HG02678 (cell line): Measurements from ENCODE around the gene METRNL.

ENCODE experiments used
- ATAC-seq: cut with Tn5 transposase; IDR thresholded peaks from one replicate; pipeline ENCODE4 v1.9.1; 2021; ENCODE audit warnings: mild to moderate bottlenecking, moderate library complexity; ENCODE audit not compliant: unreplicated experiment

METRNL gene

GRCh38 chr17:83078378-83079351, 744 bp upstream of the METRNL start:
- ATAC-seq = peak; percentile 16

DNA sequence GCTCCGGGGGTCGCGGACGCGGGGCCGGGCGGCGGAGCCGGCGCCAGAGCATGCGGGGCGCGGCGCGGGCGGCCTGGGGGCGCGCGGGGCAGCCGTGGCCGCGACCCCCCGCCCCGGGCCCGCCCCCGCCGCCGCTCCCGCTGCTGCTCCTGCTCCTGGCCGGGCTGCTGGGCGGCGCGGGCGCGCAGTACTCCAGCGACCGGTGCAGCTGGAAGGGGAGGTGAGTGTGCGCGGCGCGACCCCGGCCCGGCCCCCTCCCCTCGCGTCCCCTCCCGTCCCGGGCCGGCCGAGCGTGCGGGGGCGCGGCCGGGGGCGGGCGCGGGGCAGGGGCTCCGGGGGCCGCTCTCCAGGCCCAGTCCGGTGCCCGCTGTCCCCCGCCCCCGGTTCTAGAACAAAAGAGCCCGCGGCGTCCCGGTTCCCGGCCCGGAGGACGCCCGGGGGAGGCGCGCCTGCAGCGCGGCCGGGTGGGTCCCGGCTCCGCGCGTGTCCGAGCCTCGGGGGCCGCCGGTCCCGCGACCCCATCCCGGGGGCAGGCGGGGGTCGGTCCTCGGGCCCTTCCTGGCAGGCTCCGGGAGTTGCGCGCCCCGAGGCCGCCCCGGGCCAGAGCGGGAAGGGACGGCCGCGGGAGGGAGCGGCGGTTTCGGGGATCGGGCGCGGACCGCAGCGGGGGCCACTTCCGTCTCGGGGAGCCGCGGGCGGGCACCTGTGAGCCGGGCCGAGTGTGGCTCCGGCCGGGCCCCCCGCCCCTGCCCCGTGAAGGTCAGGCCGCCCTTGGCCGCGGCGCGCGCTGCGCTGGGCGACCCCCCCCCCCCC, 563 bp downstream of the METRNL start:
- no peak for ATAC-seq

GRCh38 chr17:83080579-83080857, 1.1 kb downstream of the METRNL start:
- no peak for ATAC-seq

DNA sequence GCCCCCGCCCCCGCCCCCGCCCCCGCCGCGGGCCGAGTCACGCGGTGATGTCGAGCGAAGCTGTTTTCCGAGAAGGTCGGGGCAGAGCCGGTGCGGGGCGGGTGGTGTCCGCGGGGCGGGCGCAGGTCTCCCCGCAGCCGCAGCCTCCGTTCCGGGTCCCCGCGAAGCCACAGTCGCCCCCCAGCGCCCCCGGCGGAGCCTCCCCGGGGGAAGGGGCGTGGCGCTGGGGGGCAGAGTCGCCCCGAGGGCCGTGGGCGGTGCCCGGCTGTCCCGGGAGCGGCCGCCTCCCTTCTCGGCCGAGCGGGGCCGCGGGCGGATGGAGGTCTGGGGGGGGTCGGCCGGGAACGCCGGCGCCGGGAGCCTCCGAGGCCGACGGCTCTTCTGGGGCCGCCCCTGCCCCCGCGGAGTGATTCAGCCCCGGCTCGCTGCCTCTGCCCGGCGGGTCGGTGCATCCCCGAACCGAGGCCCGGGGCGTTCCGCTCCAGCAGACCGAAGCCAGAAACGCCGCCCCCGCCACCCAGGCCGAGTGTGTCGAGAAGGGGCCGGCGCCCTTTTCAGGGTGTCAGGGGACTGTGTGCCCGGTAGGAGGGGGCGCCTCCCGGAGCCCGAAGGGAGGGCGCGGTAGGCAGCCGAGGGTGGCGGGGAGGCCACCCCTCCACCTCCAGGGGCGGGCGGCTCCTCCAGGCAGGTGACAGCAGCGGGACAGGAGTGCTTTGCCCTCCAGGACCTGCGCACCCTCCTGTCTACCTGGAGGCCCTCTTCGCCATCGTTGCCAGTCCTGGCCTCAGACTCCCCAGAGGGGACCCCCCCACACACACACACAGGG, 1.7 kb downstream of the METRNL start:
- ATAC-seq = no peak

GRCh38 chr17:83081684-83082201, 2.3 kb downstream of the METRNL start:
- ATAC-seq = no peak

GRCh38 chr17:83082424-83082823, 3.0 kb downstream of the METRNL start:
- no peak for ATAC-seq

DNA sequence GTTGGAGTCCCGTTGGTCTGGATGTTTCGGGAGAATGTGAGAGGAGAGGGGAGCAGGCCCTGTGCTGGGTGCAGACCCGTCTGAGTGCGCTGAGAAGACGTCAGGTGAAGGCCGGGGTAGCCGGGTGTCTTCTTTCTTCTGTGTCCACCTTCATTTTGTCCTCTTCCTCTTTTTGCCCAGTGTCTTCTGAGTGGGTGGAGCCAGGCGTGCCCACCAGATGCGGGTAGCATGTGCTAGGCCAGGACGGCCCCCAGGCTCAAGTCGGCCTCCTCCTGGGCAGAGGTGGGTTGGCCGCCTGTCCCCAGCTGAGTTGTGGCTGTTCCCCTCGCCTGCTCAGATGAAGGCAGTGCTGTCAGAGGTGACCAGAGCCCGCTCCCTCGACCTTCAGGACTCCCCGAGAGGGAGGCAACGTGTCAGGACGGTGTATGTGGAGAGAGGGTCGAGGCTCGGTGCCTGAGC, 3.5 kb downstream of the METRNL start:
- no peak for ATAC-seq

DNA sequence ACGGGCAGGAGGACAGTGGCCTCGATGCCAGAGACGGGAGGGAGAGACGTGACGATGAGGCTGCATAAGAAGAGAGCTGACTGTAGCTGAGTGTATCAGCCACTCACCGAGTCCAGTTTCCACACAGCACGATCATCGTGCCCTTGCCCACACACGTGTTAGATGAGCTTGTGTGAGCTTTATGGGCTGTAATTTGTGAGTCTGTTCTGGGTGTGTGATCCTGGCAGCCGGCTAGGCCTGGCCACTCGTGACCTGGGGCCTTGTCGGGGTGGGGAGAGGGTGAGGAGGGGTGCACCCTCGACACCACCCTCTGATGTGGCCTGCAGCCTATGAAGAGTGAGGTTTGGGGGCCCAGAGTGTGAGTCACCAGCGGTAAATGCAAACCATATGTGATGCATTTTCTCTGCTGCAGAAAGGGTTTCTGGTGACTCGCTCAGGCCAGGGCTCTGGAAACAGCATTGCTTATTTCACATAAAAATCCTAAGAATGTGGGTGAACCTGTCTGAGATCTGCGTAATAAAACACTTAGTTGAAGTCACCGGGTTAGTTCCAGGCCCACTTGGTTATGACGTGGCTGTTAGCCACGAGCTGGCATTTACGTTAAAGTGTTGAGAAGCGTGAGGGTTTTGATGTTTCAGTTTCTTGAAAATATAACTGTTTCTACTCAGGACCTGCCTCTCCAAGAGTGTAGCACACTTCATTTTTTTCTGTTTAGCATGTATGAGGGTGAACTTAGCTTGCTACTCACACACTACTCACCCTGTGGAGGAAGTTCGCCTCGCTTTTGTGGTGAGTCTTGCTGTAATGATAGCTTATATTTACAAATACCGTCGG, 4.2 kb downstream of the METRNL start:
- no peak for ATAC-seq

- ATAC-seq = no peak
Observed at GRCh38 chr17:83084214-83084613, 4.8 kb downstream of the METRNL start.

GRCh38 chr17:83084621-83085056, 5.2 kb downstream of the METRNL start:
- ATAC-seq = no peak

DNA sequence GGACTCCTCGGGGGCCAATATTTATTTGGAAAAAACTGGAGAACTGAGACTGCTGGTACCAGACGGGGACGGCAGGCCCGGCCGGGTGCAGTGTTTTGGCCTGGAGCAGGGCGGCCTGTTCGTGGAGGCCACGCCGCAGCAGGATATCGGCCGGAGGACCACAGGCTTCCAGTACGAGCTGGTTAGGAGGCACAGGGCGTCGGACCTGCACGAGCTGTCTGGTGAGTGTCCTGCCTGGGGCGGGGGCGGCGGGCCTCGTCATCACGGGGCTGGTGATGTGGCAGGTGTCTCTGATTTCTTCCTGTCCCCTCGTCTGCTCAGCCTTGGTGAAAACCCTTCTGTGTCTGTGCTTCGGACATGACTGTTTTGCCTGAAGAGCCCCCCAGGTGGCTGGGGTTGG, 5.7 kb downstream of the METRNL start:
- ATAC-seq = no peak

GRCh38 chr17:83085526-83086198, 6.3 kb downstream of the METRNL start:
- ATAC-seq = no peak

DNA sequence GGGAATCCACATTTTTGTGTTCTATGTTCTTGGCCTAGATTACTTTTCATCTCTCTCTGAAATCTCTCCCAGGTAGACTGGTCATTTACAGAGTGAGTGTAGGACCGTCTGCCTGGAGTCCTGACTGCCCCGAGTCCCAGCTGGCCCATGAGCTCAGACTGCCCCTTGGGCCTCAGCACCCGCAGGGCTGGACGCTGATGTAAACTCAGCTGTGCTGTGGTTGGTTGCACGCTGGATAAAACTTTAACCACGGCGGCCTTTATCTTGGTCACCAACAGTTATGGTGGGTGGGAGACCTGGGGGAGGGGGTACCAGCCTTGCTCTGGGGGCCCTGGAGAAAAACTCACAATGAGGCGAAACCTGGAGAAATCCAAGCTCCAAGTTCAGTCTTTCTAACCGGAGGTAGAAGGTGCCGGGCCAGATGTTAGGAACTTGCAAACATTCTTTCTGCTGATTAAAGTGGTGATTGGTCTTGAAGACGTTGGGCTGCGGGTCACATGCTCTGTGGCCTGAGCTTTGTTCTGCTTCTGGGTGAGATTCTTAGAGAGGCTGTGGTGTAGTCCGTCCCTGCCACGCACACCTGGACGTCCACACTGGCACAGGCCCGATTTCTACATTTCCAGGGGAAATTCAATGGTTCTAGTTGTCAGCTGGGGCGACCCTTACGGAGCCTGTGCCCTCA, 6.9 kb downstream of the METRNL start:
- no peak for ATAC-seq

DNA sequence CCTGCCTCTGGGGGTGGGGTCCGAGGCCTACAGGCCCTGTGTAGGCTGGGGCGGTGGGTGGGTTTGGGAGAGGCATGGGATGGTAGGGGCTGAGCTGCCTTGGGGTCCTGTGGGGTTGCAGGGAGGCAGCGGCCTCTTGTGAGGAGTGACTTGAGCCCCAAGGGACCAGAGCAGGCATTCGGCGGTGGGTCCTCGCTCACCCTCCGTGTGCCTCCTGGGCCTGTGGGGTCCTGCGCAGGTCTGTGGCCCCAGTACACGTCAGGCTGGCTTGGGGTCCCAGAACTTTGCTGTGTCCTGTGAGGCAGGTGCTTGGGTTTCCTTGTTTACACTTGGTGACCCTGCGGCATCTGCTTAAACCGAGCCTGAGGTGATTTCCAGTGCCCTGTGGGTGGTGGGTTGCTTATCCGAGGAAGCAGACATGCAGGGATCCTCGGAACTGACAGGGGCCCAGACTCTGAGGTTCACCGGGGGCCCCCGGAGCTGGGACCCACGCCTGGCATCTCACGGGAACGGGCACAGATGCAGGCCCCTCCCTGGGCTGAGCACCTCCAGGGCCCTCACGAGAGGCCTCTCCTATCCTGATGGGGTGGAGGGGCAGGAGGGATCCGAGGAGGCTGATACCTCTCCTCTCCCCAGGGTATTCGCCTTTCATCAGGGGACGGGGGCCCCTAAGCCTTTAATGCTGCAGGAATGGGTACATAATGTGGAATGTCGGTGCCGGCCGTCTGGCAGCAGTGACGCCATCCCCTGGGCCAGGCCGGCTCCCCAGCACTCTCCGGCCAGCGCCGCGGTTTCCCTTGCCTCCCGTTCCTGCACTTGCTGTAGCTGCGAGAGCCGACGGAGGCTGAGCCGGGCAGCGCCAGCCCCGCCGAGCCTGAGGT, 7.7 kb downstream of the METRNL start:
- no peak for ATAC-seq

DNA sequence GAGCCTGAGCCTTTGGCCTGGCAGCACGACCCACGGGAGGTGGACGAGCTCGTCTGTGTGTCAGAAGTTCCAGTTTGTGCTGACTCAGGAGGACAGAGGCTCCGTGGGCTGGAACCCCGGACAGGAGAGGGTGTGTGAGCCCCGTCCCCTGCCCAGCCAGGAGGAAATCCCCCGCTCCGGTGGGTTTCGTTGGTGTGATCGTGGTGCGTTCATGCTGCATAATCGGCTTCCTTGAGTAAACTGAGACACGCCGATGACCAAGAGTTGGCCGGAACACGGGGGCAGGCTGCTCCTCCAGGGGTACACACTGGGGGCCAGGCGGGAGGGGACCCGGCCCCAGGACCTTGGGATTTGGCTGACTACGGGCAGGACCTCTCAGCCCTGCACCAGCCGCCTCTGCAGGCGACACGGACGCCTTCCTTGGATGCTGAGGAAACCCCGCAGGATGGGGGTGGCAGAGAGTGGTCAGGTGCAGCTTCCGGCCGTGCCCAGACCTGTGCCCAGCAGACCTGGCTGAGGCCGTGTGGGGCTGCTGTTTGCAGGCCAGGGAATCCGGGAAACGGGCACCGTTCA, 8.5 kb downstream of the METRNL start:
- no peak for ATAC-seq

GRCh38 chr17:83088451-83088850, 9.0 kb downstream of the METRNL start:
- no peak for ATAC-seq

DNA sequence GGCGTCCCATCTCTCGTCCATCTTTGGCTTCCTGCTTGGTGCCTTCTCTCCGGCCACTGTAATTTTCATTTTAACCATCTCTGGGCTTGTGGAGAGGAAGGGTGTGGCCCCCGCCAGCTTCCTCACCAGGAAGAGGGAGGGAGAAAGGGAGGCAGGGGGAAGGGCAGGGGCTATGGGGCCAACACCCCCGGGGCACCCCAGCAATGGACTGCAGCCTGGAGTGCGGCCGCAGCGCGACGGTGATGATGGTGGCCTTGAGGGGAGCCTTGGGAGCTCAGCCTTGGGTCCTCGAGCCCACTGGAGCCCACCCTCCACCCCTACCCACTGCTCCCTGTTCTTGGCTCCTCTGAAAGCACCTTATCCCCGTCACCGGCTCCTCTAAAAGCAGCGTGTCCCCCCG, 9.5 kb downstream of the METRNL start:
- no peak for ATAC-seq
